ENCODE data around the gene NAA40. TPM values are rescaled to one million over a fixed set of nuclear protein-coding genes. Genes with fewer than 3 reads are reported as not detected.

NAA40 gene
- total and polyA plus RNA-seq, 2 of the 13 experiments (the other 11 are each of a cell fraction or from before 2014, with no cell fraction given) = 11.1 to 17.9 TPM

GRCh38 chr11:63919267-63920125 lies 19.3 kb upstream of the NAA40 start:
- WGBS (ENCODE audit: low lambda C conversion rate) = 20% methylated on average over 24 of the region's 41 CpGs
- TSS peak; percentile 96 for BruUV-seq (replicated peaks)
- peak; percentile 37 for ATAC-seq
- TF ChIP-seq KDM2A (CRISPR knock-in tag; IDR thresholded peaks at IDR 0.05; ENCODE audit: borderline replicate concordance, low read depth) (peak; percentile 42; the same call in 1 of the 2 replicates), PAWR (CRISPR knock-in tag; IDR thresholded peaks at IDR 0.05; ENCODE audit: borderline replicate concordance) (no peak), ZKSCAN1 (IDR thresholded peaks at IDR 0.05; ENCODE audit: low read length) (no peak), NFYC (CRISPR knock-in tag; IDR thresholded peaks at IDR 0.05) (no peak), KMT2B (CRISPR knock-in tag; IDR thresholded peaks at IDR 0.05) (no peak), ARNT2 (CRISPR knock-in tag; IDR thresholded peaks at IDR 0.05; ENCODE audit: low read depth) (no peak), POLR2G (IDR thresholded peaks at IDR 0.05; ENCODE audit: low read depth, low read length) (peak; percentile 69)
- TF ChIP-seq, protein P1, sequence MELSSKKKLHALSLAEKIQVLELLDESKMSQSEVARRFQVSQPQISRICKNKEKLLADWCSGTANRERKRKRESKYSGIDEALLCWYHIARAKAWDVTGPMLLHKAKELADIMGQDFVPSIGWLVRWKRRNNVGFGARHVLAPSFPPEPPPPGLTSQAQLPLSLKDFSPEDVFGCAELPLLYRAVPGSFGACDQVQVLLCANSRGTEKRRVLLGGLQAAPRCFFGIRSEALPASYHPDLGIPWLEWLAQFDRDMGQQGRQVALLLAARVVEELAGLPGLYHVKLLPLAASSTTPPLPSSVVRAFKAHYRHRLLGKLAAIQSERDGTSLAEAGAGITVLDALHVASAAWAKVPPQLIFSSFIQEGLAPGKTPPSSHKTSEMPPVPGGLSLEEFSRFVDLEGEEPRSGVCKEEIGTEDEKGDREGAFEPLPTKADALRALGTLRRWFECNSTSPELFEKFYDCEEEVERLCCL (CRISPR knock-in tag; IDR thresholded peaks at IDR 0.05; ENCODE audit: borderline replicate concordance) = no peak
- TF ChIP-seq, protein P2, sequence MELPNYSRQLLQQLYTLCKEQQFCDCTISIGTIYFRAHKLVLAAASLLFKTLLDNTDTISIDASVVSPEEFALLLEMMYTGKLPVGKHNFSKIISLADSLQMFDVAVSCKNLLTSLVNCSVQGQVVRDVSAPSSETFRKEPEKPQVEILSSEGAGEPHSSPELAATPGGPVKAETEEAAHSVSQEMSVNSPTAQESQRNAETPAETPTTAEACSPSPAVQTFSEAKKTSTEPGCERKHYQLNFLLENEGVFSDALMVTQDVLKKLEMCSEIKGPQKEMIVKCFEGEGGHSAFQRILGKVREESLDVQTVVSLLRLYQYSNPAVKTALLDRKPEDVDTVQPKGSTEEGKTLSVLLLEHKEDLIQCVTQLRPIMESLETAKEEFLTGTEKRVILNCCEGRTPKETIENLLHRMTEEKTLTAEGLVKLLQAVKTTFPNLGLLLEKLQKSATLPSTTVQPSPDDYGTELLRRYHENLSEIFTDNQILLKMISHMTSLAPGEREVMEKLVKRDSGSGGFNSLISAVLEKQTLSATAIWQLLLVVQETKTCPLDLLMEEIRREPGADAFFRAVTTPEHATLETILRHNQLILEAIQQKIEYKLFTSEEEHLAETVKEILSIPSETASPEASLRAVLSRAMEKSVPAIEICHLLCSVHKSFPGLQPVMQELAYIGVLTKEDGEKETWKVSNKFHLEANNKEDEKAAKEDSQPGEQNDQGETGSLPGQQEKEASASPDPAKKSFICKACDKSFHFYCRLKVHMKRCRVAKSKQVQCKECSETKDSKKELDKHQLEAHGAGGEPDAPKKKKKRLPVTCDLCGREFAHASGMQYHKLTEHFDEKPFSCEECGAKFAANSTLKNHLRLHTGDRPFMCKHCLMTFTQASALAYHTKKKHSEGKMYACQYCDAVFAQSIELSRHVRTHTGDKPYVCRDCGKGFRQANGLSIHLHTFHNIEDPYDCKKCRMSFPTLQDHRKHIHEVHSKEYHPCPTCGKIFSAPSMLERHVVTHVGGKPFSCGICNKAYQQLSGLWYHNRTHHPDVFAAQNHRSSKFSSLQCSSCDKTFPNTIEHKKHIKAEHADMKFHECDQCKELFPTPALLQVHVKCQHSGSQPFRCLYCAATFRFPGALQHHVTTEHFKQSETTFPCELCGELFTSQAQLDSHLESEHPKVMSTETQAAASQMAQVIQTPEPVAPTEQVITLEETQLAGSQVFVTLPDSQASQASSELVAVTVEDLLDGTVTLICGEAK (IDR thresholded peaks at IDR 0.05) = no peak
- TF ChIP-seq, protein P2 (CRISPR knock-in tag; IDR thresholded peaks at IDR 0.05) = peak; percentile 70

More at GRCh38 chr11:63919267-63920125, 19.3 kb upstream of the NAA40 start:
- H3K4me1 ChIP-seq (ENCODE audit: insufficient read depth, low read length) = peaks cover 48% of the 10 kb centered on the region
- no peaks in the 10 kb centered on the region for H3K79me2 ChIP-seq (ENCODE audit: insufficient read depth, low read length)
- peak overlapping the region; percentile 59 to 84 (median 76) for H3K4me3 ChIP-seq (replicated peaks in 1 of 3; ENCODE audit: insufficient read depth in 1 of 3, low read depth in 2 of 3, low read length in 3 of 3)
- CTCF ChIA-PET (ENCODE audit: low intra/inter-chr PET ratio, low total read pairs) = interaction anchor here (0.5 kb wide), 1 partner anchor 91 kb away, joined by 3 read pairs; no protein-coding TSS in a partner anchor
- H3K27ac ChIP-seq (ENCODE audit: extremely low read length, insufficient read depth, low read length) = peak overlapping the region; percentile 82
- peaks cover 0 to 4% of the 10 kb centered on the region in 2 experiments; a peak in 2 of 5 replicates for H3K27me3 ChIP-seq (ENCODE audit: control insufficient read depth in 1 of 2, insufficient read depth in 2 of 2, low read length in 2 of 2)
- H4K20me1 ChIP-seq (ENCODE audit: insufficient read depth, low read length) = no peaks in the 10 kb centered on the region
- intact Hi-C loops (cut with micrococcal nuclease; ENCODE audit: unreplicated experiment) (no loop called here), in situ Hi-C loops (cut with HindIII; ENCODE audit: extremely low pct_ligation_motif_present, low pct_unique_long_range_greater_than_20kb) (loop anchor here (10.0 kb wide), 1 partner anchor 155 kb away; the partner anchor contains the start of gene ZFTA)
- H3K36me3 ChIP-seq (replicated peaks in 1 of 2; ENCODE audit: control insufficient read depth in 1 of 2, insufficient read depth in 2 of 2, low read length in 2 of 2) = no peaks in the 10 kb centered on the region
- peak; percentile 76 for DNase-seq (ENCODE audit: low spot score)
- POLR2A ChIA-PET = interaction anchor here (0.8 to 2.0 kb wide), 12 partner anchors 12 to 153 kb away, joined by 3 to 15 read pairs (median 6); partner anchors contain the start of genes COX8A and MARK2
- H2AFZ ChIP-seq (ENCODE audit: low read length) = no peak overlapping the region
- peak overlapping the region; percentile 72 for H3K9ac ChIP-seq (ENCODE audit: insufficient read depth, low read depth, low read length)
- H3K4me2 ChIP-seq (ENCODE audit: low read depth, low read length) = peak overlapping the region; percentile 74
- no peaks in the 10 kb centered on the region for H3K9me3 ChIP-seq (ENCODE audit: low read length)
- FAIRE-seq = no peak
